DMS53 treated with DMSO at 0.1 percent for 48 hours (cell line): ENCODE data around the gene FKBP4.
"Not testable (repeated sequence)": the region's sequence is repeated elsewhere in the genome, so short reads cannot be mapped to it uniquely, and the experiment has no call there.

Experiments used
- DNase-seq: peaks from one replicate; lab custom pipeline; 2025; ENCODE audit not compliant: unreplicated experiment; lab: John Stamatoyannopoulos, UW

FKBP4 gene

GRCh38 chr12:2794736-2795289, at the start of gene FKBP4:
Gene FKBP4, plus strand, starts transcription at chr12:2794970. Its CDS starts 170 bp downstream, at chr12:2795140.
- DNase-seq, result peak; percentile 93

- DNase-seq, result no peak
These were observed 49.1 kb upstream of the FKBP4 start for GRCh38 chr12:2745655-2746054.

DNA sequence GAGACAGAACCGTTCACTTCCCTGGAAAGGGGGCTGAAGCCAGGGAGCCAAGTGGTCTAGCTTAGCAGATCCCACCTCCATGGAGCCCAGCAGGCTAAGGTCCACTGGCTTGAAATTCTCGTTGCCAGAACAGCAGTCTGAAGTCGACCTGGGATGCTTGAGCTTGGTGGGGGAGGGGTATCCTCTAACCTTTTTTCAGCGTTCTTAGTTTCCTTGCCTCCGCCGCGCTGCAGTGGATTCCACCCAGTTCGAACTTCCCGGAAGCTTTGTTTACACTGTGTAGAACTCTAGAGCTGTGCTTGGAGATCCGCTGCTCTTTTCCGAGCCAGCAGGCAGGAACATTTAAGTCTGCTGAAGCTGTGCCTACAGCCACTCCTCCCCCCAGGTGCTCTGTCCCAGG, 45.2 kb upstream of the FKBP4 start:
- DNase-seq, result no peak

DNA sequence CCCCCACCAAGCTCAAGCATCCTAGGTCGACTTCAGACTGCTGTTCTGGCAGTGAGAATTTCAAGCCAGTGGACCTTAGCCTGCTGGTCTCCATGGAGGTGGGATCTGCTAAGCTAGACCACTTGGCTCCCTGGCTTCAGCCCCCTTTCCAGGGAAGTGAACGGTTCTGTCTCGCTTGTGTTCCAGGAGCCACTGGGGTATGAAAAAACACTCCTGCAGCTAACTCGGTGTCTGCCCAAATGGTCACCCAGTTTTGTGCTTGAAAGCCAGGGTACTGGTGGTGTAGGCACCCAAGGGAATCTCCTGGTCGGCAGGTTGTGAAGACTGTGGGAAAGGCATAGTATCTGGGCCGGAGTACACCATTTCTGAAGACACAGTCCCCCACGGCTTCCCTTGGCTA, 44.6 kb upstream of the FKBP4 start:
- DNase-seq, result no peak

GRCh38 chr12:2751230-2751629, 43.5 kb upstream of the FKBP4 start:
- no peak for DNase-seq

- no peak for DNase-seq
These were observed 43.1 kb upstream of the FKBP4 start for GRCh38 chr12:2751686-2752085.

- no peak for DNase-seq
These were observed 41.9 kb upstream of the FKBP4 start for GRCh38 chr12:2752676-2753371.

DNA sequence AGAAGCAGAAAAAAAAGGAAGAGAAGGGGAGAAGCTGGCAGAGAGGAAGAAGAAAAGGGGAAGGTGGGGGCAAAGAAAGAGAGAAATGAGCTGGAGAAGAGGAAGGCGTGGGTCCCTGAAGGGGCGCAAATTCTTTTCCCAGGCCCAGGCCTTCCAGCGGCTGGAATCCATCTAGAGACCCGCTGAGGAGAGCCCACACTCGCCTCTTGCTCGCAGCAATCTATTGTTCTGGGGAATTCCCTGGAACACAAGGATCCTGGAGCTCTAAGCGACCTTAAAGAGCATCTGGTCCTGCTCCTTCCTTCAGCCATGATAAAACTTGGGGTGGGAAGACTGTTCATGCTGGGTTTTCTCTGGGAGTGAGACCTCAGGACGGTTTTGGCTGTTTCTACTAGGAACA, 41.2 kb upstream of the FKBP4 start:
- DNase-seq, result no peak

DNA sequence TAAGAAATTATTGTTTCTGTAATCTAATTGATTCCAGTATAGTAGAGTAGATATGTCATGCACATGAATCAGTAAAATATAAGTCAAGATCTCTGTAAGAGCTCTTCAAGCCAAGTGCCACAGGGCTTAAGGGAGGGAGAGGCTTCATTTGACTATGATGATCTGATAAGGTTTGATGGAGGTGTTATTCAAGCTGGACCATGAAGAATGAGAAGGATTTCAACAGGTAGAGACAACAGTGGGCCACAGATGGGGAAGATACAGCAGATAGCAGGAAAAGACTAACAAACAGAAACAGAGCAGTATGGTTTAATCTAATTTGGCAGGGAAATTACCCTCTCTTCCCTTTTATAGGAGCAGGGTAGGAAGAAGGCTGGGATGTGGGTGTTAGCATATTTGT, 40.6 kb upstream of the FKBP4 start:
- DNase-seq, result no peak

DNA sequence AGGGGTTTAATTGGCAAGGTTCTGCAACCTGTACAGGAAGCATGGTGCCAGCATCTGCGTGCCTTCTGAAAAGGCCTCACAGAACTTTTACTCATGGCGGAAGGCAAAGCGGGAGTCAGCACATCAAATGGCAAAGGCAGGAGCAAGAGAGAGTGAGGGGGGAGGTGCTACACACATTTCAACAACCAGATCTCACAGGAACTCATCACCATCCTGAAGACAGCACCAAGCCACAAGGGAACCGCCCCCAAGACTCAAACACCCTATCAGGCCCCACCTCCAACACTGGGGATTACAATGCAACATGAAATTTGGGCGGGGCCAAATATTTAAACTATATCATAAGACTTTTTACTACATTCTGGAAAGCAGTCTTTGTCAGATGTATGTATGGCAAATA, 38.0 kb upstream of the FKBP4 start:
- DNase-seq, result no peak

GRCh38 chr12:2759733-2760132, 35.0 kb upstream of the FKBP4 start:
- no peak for DNase-seq

GRCh38 chr12:2764398-2764797, 30.4 kb upstream of the FKBP4 start:
- no peak for DNase-seq

- no peak for DNase-seq
These were observed 29.7 kb upstream of the FKBP4 start for GRCh38 chr12:2765052-2765451.

GRCh38 chr12:2765608-2766007, 29.2 kb upstream of the FKBP4 start:
- no peak for DNase-seq

- no peak for DNase-seq
These were observed 26.4 kb upstream of the FKBP4 start for GRCh38 chr12:2768224-2768961.

DNA sequence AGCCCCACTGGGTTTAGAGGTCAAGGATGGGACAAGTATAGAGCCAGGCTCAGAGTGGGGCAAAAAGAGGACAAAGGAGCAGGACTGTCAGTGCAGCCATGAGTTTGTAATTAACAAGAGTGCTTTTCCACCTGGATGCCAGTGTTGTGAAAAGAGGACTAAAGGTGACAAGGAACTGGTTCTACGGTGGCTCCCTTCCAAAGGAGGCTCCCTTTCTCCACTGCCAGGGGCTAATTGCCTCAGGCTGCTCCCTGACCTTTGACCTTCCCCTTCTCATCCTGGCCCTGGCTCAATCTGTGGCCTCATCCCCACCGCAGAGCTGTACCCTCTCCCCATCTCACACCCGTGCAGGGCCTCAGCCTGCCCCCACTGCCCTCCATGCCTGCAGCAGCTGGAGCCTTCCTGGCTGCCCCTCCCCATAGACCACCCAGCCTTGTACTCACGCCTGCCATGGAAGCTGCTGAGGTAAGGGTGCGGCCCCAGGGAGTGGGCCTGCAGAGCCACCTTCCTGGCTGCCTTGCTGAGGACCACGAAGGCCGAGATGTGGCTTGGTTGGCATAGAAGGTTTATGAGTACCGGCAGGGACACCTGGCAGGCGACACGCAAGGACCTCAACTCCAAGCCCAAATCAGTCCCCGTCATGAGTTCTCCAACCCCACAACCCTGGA, 24.8 kb upstream of the FKBP4 start:
- DNase-seq, result no peak

GRCh38 chr12:2770544-2770943, 24.2 kb upstream of the FKBP4 start:
- not testable (repeated sequence) for DNase-seq

DNA sequence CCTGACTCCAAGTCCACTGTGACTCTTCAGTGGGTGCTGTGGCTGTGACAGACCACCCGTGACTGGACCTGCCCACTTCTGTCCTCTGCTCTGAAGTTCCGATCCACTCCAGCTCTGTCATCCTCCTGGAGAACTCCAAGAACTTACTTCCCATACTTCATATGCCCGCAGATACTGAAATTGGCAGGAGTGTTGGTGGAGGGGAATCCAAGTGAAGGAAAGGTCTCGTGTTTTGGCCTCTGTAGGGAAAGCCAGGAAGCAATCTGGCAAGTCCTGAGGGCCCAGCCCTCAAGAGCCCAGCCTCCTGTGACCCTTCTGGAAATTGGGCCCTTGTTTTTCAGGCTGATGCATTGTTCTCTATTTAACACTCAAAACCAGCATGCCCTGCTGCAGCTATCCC, 22.4 kb upstream of the FKBP4 start:
- no peak for DNase-seq

DNA sequence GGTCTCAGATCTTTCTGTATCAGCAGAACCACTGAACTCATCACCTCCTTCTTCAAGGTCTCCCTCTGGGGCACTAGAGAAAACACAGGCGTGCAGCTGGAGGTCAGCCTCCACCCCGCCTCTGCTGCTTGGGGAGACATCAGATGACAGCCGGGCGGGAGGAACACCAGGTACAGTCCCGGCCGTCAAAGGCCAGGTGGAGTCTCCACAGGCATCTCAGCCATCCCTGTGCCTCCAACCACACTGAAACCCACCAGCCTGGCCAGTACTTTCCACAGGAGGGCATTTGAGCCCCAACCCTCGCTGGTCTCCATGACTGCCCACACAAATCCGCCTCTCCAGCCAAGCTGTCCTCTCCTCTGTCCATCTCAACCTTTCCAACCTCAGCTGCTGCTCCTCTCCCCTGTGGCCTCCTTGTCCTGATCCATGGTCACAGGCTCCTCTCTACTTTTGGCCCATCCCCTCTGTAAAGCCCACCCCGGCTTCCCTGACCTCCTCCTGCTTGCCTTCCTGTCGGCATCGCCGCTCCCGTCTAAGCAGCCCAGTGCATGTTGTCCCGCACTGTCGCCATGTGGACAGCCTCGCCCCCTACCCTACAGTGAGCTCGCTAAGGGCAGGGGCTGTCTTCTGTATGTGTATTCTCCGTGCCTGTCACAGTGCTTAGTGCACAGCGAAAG, 21.4 kb upstream of the FKBP4 start:
- DNase-seq, result no peak

GRCh38 chr12:2775431-2775830, 19.3 kb upstream of the FKBP4 start:
- no peak for DNase-seq

DNA sequence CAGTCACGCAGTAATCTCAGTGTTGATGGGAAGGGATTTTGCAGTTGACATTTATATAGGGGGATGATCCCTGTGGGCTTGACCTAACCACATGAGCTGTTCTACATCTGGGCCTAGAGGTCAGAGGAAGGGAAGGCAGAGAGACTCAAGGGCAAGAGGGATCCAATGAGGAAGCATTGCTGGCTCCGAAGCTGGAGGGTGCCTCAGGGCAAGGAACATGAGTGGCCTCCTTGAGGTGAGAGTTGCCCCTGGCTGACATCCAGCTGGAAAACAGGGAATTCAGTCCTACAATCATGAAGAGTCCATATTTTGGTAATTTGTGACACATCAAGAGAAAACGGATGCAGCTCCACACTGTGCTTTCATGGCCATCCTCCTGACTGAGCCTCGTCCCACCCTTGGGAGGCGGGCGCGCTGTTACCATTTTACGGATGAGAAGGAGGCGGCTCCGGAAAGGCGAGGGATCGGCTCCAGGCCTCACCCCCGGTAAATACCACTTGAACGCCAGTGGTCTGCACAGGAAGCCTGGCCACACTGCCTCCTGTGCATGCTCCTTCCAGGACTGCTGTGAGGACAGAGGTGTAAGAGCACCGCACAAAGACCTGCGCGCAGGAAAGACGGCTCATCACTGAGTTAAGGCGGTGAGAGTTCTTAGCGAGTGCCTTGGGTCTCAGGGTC, 18.5 kb upstream of the FKBP4 start:
- no peak for DNase-seq
